H1 (cell line): ENCODE results near the gene GDAP2. TPM values are rescaled to one million over a fixed set of nuclear protein-coding genes. Genes with fewer than 3 reads are reported as not detected.

Source experiments
- CTBP2 ChIP-seq: IDR thresholded peaks from 2 replicates; pipeline ENCODE4 v1.7.0; 2011; ENCODE audit warnings: borderline replicate concordance, mild to moderate bottlenecking, moderate library complexity, mixed read lengths, low read length; ENCODE audit not compliant: insufficient read depth, insufficient read length
- SIN3A ChIP-seq, 2 experiments: IDR thresholded peaks in 1 of 2; conservative IDR thresholded peaks in 1 of 2; 2 replicates each; pipeline ENCODE4 v1.6.1; 2011 to 2012; ENCODE audit warnings: low read length in 2 of 2, improper control_type of control experiment in 1 of 2, low read depth in 1 of 2, mild to moderate bottlenecking in 1 of 2
- polyA plus RNA-seq, 7 experiments: library from polyadenylated mRNA; depleted of rRNA in 3 of 7; stranded (reverse) in 5 of 7; unstranded in 2 of 7; fragments of >200 nt in 5 of 7; fragments of 200-250 nt in 2 of 7; gene quantifications; 1 replicate in 5 of 7; 2 replicates in 1 of 7; 4 replicates in 1 of 7; pipeline versions ENCODE4 v1.2.1 to v1.2.3, GENCODE V29; 2011 to 2013; ENCODE audit warnings: missing spikeins in 2 of 7, mixed read lengths in 2 of 7
- total RNA-seq: library from RNA; stranded (reverse); fragmentation: NEBNext Ultra II Directional; extraction: Animal tissue kit (Norgen Biotek cat#: 25700); gene quantifications from 2 replicates; pipeline ENCODE4 v1.2.1, GENCODE V29; 2021

Gene GDAP2
- total and polyA plus RNA-seq, 2 of the 8 experiments (the other 6 are each of a cell fraction or from before 2014, with no cell fraction given): 8.6 to 27.8 TPM

- TF ChIP-seq SIN3A (conservative IDR thresholded peaks at IDR 0.05 in 1 of 2, IDR thresholded peaks at IDR 0.05 in 1 of 2; ENCODE audit: low read depth in 1 of 2, low read length in 2 of 2) (peak in 1 of 2 experiments; percentile 87; a peak in 2 of 4 replicates), CTBP2 (no peak)
Measured at GRCh38 chr1:117928881-117929342, 509 bp downstream of the GDAP2 start (continued).
